Measurements from ENCODE around the gene DUSP18.
"Not testable (repeated sequence)": the region's sequence is repeated elsewhere in the genome, so short reads cannot be mapped to it uniquely, and the experiment has no call there.

DUSP18 gene

DNA sequence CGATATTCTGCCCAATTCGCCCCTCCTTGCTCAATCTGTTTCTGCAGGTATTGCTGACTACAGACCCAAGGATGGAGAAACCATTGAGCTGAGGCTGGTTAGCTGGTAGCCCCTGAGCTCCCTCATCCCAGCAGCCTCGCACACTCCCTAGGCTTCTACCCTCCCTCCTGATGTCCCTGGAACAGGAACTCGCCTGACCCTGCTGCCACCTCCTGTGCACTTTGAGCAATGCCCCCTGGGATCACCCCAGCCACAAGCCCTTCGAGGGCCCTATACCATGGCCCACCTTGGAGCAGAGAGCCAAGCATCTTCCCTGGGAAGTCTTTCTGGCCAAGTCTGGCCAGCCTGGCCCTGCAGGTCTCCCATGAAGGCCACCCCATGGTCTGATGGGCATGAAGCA, 41.3 kb downstream of the DUSP18 start:
- DNase-seq (ENCODE audit: low spot score) = no peak
- in situ Hi-C loops (cut with MboI; ENCODE audit: low sequenced_read_pairs, unreplicated experiment) = loop anchor here (5.0 to 25.0 kb wide), 2 partner anchors 131 to 286 kb away; no protein-coding TSS in a partner anchor

DNA sequence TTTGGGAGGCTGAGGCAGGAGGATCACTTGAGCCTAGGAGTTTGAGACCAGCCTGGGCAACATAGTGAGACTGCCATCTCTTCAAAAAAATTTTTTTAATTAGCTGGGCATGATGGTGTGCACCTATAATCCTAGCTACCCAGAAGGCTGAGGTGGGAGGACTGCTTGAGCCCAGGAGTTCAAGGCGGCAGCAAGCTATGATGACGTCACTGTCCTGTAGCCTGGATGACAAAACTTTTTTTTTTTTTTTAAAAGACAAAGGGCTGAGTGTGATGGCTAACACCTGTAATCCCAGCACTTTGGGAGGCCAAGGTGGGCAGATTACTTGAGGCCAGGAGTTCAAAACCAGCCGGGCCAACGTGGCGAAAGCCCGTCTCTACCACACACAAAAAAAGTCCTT, 47.8 kb downstream of the DUSP18 start:
- in situ Hi-C loops (cut with MboI; ENCODE audit: low sequenced_read_pairs, unreplicated experiment); DNase-seq (ENCODE audit: low spot score): not testable (repeated sequence)

More for the DNA sequence above, 41.3 kb downstream of the DUSP18 start:
- TF ChIP-seq, protein P1, sequence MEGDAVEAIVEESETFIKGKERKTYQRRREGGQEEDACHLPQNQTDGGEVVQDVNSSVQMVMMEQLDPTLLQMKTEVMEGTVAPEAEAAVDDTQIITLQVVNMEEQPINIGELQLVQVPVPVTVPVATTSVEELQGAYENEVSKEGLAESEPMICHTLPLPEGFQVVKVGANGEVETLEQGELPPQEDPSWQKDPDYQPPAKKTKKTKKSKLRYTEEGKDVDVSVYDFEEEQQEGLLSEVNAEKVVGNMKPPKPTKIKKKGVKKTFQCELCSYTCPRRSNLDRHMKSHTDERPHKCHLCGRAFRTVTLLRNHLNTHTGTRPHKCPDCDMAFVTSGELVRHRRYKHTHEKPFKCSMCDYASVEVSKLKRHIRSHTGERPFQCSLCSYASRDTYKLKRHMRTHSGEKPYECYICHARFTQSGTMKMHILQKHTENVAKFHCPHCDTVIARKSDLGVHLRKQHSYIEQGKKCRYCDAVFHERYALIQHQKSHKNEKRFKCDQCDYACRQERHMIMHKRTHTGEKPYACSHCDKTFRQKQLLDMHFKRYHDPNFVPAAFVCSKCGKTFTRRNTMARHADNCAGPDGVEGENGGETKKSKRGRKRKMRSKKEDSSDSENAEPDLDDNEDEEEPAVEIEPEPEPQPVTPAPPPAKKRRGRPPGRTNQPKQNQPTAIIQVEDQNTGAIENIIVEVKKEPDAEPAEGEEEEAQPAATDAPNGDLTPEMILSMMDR (IDR thresholded peaks at IDR 0.05; ENCODE audit: borderline replicate concordance, control extremely low read depth, extremely low read depth, insufficient read depth, missing control alignments) = no peak

DNA sequence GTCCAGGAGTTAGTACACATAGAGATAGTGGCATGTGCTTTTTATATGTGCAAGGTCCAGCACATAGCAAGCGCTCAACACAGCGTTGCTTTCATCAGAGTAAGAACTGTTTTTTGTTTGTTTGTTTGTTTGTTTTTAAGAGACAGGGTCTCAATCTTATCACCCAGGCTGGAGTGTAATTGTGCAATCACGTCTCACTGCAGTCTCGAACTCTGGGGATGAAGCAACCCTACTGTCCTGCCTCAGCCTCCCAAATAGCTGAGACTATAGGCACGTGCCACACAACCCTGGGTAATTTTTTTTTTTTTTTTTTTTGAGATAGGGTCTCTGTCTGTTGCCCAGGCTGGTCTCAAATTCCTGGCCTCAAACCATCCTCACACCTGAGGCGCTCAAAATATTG, 49.9 kb downstream of the DUSP18 start:
- TF ChIP-seq, protein P1 (IDR thresholded peaks at IDR 0.05; ENCODE audit: borderline replicate concordance, control extremely low read depth, extremely low read depth, insufficient read depth, missing control alignments) = no peak
- in situ Hi-C loops (cut with MboI; ENCODE audit: low sequenced_read_pairs, unreplicated experiment) = no loop called here

DNA sequence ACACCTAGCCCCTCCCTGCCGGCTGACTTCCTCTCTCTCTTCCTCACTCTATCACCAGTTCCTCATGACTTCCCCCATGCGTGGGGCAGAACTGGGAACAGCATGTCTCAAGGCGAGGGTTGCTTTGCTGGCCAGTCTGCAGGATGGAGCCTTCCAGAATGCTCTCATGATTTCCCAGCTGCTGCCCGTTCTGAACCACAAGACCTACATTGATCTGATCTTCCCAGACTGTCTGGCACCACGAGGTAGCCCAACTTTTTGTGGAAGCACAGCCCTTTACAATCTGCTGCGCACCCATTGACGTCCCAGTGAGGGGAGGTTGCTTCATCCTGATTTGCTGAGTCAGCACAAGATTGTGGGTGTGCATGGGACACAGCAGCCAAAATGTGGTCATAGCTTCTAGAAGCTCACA, 52.1 kb downstream of the DUSP18 start:
- TF ChIP-seq, protein P1 (IDR thresholded peaks at IDR 0.05; ENCODE audit: borderline replicate concordance, control extremely low read depth, extremely low read depth, insufficient read depth, missing control alignments) = no peak
- no peak for DNase-seq (ENCODE audit: low spot score)
- in situ Hi-C loops (cut with MboI; ENCODE audit: low sequenced_read_pairs, unreplicated experiment) = no loop called here

More for the DNA sequence above, 49.9 kb downstream of the DUSP18 start:
- DNase-seq (ENCODE audit: low spot score) = no peak

DNA sequence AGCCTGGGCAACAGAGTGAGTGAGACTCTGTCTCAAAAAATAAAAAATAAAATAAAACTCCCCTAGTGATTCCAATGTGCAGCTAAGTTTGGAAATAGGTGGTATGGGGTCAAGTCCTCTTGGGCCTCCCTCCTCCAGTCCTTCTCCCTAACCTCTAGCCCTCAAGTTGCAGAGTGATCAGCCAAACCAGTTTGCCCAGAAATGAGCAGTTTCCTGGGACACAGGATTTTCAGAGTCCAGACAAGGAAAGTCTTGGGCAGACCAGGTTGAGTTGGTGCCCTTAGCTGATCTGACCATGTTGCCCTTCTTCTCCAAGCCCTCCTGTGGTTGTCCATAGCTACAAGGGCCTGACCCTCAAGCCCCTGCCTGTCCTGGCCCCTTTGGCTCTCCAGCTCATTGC, 52.8 kb downstream of the DUSP18 start:
- in situ Hi-C loops (cut with MboI; ENCODE audit: low sequenced_read_pairs, unreplicated experiment) = no loop called here
- no peak for DNase-seq (ENCODE audit: low spot score)
- TF ChIP-seq, protein P1 (IDR thresholded peaks at IDR 0.05; ENCODE audit: borderline replicate concordance, control extremely low read depth, extremely low read depth, insufficient read depth, missing control alignments) = no peak

DNA sequence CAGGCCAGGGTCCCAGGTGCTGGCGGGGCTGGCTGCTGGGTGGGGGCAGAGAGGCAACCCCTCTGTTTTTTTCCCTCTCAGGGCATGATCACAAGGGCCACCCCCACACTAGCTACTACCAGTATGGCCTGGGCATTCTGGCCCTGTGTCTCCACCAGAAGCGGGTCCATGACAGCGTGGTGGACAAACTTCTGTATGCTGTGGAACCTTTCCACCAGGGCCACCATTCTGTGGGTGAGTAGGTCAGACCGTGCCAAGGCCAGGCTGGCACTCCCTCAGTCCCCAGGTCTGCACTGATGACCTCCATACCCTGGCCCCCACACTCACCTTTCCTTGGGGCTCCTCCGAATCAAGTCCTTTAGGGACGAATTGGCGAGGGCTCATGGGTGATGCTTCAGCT, 53.4 kb downstream of the DUSP18 start:
- DNase-seq (ENCODE audit: low spot score) = no peak
- in situ Hi-C loops (cut with MboI; ENCODE audit: low sequenced_read_pairs, unreplicated experiment) = no loop called here
- TF ChIP-seq, protein P1 (IDR thresholded peaks at IDR 0.05; ENCODE audit: borderline replicate concordance, control extremely low read depth, extremely low read depth, insufficient read depth, missing control alignments) = no peak

DNA sequence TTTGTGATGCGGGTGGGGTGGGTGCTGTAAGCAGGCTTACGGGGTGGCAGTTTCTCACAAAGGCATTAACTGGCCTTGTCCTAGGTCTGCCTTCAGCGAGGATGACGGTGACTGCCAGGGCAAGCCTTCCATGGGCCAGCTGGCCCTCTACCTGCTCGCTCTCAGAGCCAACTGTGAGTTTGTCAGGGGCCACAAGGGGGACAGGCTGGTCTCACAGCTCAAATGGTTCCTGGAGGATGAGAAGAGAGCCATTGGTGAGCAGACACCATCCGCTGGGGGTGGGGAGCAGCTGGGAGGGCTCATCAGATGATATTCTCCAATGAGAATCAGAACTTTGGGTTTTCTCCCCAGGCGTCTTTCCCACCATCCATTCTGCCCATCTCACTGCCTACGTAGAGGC, 54.9 kb downstream of the DUSP18 start:
- in situ Hi-C loops (cut with MboI; ENCODE audit: low sequenced_read_pairs, unreplicated experiment) = no loop called here
- TF ChIP-seq, protein P1 (IDR thresholded peaks at IDR 0.05; ENCODE audit: borderline replicate concordance, control extremely low read depth, extremely low read depth, insufficient read depth, missing control alignments) = no peak
- no peak for DNase-seq (ENCODE audit: low spot score)
